Measurements from ENCODE around the gene TXNRD1. TPM values are rescaled to one million over a fixed set of nuclear protein-coding genes. Genes with fewer than 3 reads are reported as not detected.

TXNRD1 gene
- total and polyA plus RNA-seq, 7 donors = 55.9 to 188 (median 121) TPM

DNA sequence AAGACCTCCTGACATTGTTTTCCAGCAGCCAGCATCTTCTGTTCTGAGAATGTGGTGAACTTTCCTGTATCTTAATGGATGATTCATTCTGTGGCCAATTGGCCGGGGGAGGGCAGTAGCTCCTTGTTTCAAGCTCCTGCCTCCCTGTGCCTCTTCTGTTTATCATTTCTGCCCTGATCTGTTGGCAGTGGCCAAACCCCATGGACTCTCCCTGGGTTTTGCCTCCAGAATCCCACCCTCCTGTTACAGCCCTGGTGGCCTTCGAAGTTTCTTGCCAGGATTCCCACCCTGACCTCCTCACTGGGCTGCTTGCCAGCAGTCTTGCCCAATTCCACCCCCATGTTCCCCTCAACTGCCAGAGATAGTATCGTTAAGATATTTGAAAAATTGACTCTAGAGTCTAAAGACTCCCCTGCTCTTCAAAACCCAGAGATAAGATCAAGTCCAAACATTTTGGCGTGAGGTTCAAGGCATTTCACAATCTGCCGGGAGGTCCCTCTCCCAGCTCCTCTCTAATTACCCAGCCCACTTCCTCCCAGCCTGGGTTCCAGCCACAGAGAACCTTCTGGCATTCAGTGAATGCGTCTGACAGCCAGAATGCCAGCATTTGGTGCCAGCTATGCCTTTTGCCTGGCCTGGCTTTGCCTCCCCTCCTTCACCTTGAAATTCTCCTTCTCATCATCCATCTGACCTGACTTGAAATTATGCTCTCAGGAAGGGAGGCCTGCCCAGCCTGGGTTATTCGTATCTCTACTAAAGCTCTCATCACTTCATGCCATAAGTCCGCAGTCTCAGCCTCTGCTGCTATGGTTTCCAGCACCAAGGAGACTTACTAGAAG, 37.7 kb upstream of the TXNRD1 start:
- no peak for TF ChIP-seq POLR2A (IDR thresholded peaks at IDR 0.05)
- peak in 2 of 4 donors; percentile 97 to 99 for TF ChIP-seq EP300 (IDR thresholded peaks at IDR 0.05)
- TF ChIP-seq POLR2AphosphoS5 (IDR thresholded peaks at IDR 0.05) = peak; percentile 2 to 96 (median 91)
- TF ChIP-seq, protein P1, sequence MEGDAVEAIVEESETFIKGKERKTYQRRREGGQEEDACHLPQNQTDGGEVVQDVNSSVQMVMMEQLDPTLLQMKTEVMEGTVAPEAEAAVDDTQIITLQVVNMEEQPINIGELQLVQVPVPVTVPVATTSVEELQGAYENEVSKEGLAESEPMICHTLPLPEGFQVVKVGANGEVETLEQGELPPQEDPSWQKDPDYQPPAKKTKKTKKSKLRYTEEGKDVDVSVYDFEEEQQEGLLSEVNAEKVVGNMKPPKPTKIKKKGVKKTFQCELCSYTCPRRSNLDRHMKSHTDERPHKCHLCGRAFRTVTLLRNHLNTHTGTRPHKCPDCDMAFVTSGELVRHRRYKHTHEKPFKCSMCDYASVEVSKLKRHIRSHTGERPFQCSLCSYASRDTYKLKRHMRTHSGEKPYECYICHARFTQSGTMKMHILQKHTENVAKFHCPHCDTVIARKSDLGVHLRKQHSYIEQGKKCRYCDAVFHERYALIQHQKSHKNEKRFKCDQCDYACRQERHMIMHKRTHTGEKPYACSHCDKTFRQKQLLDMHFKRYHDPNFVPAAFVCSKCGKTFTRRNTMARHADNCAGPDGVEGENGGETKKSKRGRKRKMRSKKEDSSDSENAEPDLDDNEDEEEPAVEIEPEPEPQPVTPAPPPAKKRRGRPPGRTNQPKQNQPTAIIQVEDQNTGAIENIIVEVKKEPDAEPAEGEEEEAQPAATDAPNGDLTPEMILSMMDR (IDR thresholded peaks at IDR 0.05) = peak in 1 of 4 experiments; percentile 23
- WGBS, 2 donors = 56 to 59% methylated on average over 8 of the region's 8 CpGs
- no peaks in the 10 kb centered on the region for H3K27me3 ChIP-seq
- peak overlapping the region; percentile 83 to 91 (median 89) for H3K27ac ChIP-seq
- intact Hi-C loops (cut with DNase I) = loop anchor here (2.0 to 5.0 kb wide), 3 partner anchors 39 to 109 kb away; partner anchors contain the start of gene TXNRD1
- no peaks in the 10 kb centered on the region for H3K36me3 ChIP-seq
- H3K4me3 ChIP-seq = no peak overlapping the region
- H3K9me3 ChIP-seq = no peaks in the 10 kb centered on the region
- DNase-seq = peak; percentile 97
- peaks cover 0 to 70% (median 67%) of the 10 kb centered on the region in 4 donors for H3K4me1 ChIP-seq

DNA sequence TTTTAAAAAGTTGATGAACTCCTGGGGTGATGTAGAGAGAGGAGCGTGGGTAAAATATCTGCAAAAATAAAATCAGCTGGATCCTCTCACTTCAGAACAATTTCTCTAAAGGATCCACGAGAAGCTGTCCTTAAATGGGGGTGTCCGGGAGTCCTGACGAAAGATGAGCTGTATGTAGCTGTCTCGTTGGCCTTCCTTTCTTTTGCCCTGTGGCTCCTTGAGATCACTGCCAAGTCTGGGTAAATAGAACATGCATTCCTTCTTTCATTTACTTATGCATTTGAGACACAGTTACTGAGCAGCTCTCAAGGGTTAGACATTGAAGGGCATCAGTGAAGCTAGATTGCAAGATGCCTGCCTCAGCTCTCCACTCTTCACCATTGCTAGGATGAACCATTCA, 35.2 kb upstream of the TXNRD1 start:
- intact Hi-C loops (cut with DNase I) = loop anchor here (10.0 kb wide), 2 partner anchors 274 to 484 kb away; partner anchors contain the start of gene CHST11
- H3K27me3 ChIP-seq = no peaks in the 10 kb centered on the region
- H3K4me3 ChIP-seq = no peak overlapping the region
- no peak for DNase-seq
- peaks cover 0 to 92% (median 76%) of the 10 kb centered on the region in 4 donors for H3K4me1 ChIP-seq
- WGBS, 2 donors = 81 to 82% methylated on average over 5 of the region's 5 CpGs
- peak overlapping the region; percentile 83 to 91 (median 89) for H3K27ac ChIP-seq
- no peaks in the 10 kb centered on the region for H3K36me3 ChIP-seq
- peaks cover 0 to 7% (median 0%) of the 10 kb centered on the region in 4 donors for H3K9me3 ChIP-seq
- TF ChIP-seq POLR2A (IDR thresholded peaks at IDR 0.05) = no peak
- TF ChIP-seq, protein P1 (IDR thresholded peaks at IDR 0.05) = no peak
- peak in 1 of 4 donors; percentile 36 for TF ChIP-seq EP300 (IDR thresholded peaks at IDR 0.05)
- TF ChIP-seq POLR2AphosphoS5 (IDR thresholded peaks at IDR 0.05) = peak in 3 of 4 donors; percentile 21 to 62 (median 27)

DNA sequence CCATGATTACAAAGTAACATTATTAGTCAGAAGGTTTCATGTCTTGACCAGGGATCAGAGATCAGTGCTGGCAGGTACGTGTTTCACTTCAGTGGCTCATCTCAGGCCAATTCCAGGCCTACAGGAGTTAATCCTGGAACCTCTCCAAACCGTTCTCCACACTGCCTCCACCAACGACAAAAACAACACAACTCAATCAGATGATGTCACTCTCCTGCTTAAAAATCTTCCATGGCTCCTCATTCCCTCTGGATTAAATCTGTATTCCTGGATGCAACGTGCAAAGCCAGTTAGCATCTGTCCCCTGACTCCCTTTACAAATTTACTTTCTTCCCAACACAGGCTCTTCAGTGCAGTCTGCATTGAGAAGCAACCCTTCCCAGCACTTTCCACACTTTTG, 34.3 kb upstream of the TXNRD1 start:
- TF ChIP-seq EP300 (IDR thresholded peaks at IDR 0.05) = no peak
- no peak for TF ChIP-seq POLR2A (IDR thresholded peaks at IDR 0.05)
- TF ChIP-seq POLR2AphosphoS5 (IDR thresholded peaks at IDR 0.05) = no peak
- TF ChIP-seq, protein P1 (IDR thresholded peaks at IDR 0.05) = no peak
- Histone ChIP-seq H3K4me1 (peaks cover 0 to 94% (median 79%) of the 10 kb centered on the region in 4 donors), H3K9me3 (peaks cover 0 to 7% (median 0%) of the 10 kb centered on the region in 4 donors), H3K27ac (peak overlapping the region; percentile 83 to 91 (median 89)), H3K27me3 (no peaks in the 10 kb centered on the region), H3K4me3 (no peak overlapping the region), H3K36me3 (no peaks in the 10 kb centered on the region)
- DNase-seq = no peak
- WGBS, 2 donors = 34 to 62% methylated on average over 4 of the region's 4 CpGs
- intact Hi-C loops (cut with DNase I) = loop anchor here (10.0 kb wide), 2 partner anchors 273 to 483 kb away; partner anchors contain the start of gene CHST11

- 80 to 81% methylated on average over 4 of the region's 4 CpGs for WGBS, 2 donors
- intact Hi-C loops (cut with DNase I) = loop anchor here (10.0 kb wide), 2 partner anchors 273 to 483 kb away; partner anchors contain the start of gene CHST11
- TF ChIP-seq, protein P1 (IDR thresholded peaks at IDR 0.05) = no peak
- TF ChIP-seq EP300 (IDR thresholded peaks at IDR 0.05) = peak; percentile 61 to 93 (median 86)
- peak; percentile 81 to 90 (median 88) for TF ChIP-seq POLR2AphosphoS5 (IDR thresholded peaks at IDR 0.05)
- no peaks in the 10 kb centered on the region for H3K27me3 ChIP-seq
- H3K9me3 ChIP-seq = peaks cover 0 to 7% (median 0%) of the 10 kb centered on the region in 4 donors
- peak overlapping the region; percentile 83 to 91 (median 89) for H3K27ac ChIP-seq
- peak; percentile 97 for DNase-seq
- H3K36me3 ChIP-seq = no peaks in the 10 kb centered on the region
- no peak overlapping the region for H3K4me3 ChIP-seq
- H3K4me1 ChIP-seq = peaks cover 0 to 91% (median 75%) of the 10 kb centered on the region in 4 donors
Measured at GRCh38 chr12:104182144-104182543, 33.4 kb upstream of the TXNRD1 start.
